GM18870 (cell line): Measurements from ENCODE around the gene GMDS.

Experiments
- ATAC-seq: cut with Tn5 transposase; IDR thresholded peaks from one replicate; pipeline ENCODE4 v1.9.1; 2021; ENCODE audit warnings: moderate library complexity; ENCODE audit not compliant: unreplicated experiment

The GMDS gene

DNA sequence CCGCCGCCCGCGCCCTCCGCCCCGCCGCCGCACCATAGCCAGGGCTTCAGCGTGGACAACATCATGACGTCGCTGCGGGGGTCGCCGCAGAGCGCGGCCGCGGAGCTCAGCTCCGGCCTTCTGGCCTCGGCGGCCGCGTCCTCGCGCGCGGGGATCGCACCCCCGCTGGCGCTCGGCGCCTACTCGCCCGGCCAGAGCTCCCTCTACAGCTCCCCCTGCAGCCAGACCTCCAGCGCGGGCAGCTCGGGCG, 634.2 kb downstream of the GMDS start:
- no peak for ATAC-seq

DNA sequence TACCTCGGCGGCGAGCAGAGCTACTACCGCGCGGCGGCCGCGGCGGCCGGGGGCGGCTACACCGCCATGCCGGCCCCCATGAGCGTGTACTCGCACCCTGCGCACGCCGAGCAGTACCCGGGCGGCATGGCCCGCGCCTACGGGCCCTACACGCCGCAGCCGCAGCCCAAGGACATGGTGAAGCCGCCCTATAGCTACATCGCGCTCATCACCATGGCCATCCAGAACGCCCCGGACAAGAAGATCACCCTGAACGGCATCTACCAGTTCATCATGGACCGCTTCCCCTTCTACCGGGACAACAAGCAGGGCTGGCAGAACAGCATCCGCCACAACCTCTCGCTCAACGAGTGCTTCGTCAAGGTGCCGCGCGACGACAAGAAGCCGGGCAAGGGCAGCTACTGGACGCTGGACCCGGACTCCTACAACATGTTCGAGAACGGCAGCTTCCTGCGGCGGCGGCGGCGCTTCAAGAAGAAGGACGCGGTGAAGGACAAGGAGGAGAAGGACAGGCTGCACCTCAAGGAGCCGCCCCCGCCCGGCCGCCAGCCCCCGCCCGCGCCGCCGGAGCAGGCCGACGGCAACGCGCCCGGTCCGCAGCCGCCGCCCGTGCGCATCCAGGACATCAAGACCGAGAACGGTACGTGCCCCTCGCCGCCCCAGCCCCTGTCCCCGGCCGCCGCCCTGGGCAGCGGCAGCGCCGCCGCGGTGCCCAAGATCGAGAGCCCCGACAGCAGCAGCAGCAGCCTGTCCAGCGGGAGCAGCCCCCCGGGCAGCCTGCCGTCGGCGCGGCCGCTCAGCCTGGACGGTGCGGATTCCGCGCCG, 634.7 kb downstream of the GMDS start:
- ATAC-seq, result no peak

DNA sequence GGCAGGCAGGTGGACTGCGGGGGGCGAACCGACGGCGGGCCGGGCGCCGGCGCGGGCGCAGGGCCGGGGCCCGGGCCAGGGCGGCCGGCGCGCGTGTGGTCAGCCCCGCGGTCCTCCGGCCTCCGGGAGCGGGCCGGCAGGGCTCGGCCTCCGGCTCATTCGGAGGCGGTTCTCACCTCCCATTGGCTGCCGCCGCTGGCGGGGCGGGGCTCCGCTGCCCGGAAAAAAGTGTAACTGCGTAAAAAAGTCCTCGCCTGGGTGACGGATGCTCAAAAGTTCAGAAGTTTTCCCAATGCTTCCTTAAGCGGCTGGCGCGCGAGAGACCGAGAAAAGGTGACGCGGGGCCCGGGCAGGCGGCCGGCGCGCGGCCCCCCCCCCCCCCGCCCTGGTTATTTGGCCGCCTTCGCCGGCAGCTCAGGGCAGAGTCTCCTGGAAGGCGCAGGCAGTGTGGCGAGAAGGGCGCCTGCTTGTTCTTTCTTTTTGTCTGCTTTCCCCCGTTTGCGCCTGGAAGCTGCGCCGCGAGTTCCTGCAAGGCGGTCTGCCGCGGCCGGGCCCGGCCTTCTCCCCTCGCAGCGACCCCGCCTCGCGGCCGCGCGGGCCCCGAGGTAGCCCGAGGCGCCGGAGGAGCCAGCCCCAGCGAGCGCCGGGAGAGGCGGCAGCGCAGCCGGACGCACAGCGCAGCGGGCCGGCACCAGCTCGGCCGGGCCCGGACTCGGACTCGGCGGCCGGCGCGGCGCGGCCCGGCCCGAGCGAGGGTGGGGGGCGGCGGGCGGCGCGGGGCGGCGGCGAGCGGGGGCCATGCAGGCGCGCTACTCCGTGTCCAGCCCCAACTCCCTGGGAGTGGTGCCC, 635.5 kb downstream of the GMDS start, which contains the start of gene FOXC1:
Gene FOXC1 (plus strand): TSS at position 268 of the 849 bp plus-strand sequence. CDS start 531 bp downstream, at position 799.
- ATAC-seq, result no peak

DNA sequence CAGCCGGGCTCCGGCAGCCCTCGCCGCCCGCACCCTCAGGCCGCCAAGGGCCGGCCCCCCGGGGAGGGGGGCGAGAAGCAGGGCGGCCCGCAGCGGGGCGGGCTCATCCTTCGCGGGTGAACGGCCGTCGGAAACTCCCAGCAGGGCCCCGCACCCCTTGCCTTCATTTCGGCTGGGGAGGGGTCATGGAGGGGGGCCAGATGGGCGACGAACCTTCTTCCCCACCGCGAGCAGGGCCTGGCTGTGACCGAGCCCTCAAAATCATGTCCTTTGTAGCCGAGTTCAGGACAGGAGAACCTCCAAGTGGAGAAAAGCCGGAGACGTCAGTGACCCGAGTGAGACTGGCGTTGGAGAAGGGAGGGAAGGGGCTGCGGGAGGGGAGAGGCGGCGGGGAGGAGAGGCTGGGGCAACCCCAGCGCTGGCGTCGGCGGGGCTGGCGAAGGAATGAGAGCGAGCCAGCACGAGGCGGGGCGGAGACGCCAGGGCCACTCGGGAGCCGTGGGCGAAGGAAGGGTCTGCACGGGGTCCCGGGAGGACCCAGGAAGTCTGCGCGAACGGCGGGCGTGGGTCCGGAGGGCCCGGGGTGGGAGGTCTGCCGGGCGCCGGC, 636.3 kb downstream of the GMDS start:
- ATAC-seq, result no peak

DNA sequence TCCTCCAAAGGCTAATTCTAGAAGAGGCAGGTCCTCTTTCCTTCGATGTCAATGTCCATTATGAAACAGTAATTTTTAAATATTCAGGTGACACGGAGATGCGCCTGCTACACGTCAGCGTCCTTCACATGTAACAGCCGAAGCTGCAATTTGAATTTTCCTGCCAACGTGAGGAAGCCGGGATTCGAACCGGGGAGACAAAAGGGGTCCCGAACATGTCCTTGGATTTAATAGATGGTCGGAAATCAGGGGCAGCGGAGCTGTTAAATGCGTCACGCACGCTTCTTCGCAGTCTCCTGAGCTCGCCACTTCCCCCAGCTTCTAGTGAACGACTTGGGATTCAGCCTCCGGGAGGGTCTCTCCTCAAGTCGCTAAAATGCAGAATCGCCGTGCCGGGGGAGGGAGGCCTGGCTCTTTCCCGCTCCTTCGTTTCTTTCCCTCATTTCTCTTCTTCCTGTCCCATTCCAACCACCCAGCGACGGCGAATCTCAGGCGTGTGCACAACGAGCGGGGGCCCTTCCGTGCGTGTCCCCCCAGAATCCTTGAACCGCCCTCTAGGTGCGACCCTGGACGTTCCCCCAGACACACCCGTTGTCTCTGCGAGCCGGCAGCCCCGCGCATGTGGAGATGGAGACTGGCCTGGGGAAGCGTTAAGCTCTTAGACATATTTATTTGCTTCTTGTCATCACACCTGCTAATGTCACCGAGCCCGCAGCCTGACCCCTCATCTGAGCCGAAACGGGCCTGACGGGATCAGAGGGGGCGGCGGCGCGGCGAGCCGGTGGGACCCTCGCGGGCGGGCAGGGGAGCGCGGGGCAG, 637.0 kb downstream of the GMDS start:
- ATAC-seq, result no peak

DNA sequence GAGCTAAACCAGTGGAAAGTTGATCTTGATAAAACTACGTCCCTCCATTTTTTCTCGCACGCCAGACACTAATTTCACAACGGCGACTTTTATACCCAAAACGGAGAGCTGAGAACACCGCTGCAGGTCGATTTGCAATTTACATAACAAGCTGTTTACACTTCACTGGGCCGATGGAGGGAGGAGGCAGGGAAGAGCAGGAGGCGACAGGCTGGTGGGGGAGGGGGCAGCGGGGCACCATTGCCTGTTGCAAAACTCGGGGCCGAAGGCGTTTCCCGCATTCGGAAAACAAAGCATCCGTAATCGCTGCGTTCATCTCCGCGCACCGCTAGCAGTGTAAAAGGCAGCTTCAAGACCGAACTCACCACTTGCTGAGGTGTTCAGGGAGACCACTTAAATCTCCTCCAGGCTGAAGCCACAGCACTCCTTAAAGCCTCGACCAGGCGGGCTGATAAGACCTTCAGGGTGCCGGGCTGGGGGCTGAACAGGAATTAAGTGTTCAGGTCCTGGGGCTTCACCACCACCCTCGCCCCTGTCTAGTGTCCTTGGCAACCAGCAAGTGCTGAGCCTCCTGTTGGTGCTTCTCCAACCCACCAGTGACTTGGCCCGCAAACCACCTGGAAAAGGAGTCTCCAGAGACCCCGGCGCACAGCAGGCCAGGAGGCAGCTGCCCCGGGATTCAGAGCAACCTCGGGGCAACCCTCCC, 637.7 kb downstream of the GMDS start:
- ATAC-seq, result no peak

DNA sequence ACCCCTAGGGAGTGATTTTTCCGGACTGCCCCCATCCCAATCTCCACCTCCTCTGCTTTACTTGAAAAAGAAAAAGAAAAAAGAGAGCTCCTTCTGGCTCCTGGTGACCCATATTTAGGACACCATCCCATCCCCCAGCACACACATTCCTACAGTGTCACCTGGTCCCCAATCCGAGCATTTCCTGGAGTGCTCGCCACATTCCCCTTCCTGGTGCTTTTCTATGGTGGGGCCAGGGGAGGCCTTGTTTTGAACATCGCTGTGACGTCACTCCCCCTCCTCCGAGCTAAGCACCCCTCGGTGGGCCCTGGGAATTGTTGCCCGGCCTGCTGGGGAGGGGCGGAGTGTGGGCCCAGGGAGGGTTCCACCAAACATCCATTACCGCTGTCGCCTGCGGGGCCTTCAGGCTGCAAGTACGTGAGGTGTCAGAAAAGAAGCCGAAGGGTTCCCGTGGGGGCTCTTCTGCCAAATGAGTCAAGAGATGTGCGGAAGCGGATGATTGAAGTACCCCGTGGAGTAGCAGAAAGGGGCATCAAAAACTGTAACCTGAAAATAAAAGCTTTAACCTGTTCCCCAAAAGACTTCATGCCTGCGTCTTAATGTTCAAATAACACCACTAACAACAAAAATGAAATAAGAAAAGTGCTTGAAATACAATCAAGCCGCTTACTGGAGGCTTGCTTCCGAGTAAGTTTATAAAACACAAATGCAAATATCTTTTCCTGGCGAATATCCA, 638.5 kb downstream of the GMDS start:
- no peak for ATAC-seq

DNA sequence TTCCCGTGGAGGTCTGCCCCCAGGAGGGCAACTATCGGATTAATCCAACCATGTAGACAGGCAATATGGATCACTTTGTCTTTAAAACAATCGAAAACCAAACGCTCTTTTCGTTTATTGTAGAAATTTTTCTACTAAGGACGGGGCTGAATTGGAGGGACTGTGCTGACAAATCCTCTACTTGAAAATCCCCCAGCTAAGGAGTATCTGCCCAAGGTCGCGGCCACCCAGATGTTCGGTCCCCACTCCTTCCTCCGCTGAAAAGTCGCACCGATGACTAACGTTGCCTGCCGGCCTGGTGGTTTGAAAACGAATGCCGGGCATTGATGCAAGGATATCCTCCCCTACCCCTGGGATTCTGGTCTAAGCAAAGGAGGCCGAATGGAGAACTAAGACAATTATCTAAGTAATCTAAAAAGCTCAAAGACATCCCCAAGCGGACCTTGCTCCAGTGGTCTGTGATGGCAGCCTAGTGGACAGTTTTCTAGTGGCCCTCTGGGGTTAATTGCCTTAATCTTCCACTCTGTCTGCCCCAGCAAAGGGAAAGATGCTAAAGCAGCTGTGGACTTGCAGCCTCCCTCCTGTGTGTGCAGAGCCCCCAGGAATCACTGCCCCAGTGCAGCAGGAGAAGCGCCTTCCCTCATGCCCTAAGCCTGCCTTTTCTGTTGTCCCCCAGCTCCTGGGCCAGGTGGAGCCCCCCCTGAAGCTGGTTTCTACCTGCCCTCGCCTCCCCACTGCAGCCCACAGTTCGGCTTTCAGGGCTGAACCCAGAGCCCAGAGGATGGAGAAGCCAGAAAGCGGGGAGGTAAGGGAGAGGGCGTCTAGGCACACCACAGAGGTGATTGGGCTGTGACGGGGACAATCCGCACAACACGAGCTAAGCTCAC, 639.3 kb downstream of the GMDS start:
- ATAC-seq, result no peak

DNA sequence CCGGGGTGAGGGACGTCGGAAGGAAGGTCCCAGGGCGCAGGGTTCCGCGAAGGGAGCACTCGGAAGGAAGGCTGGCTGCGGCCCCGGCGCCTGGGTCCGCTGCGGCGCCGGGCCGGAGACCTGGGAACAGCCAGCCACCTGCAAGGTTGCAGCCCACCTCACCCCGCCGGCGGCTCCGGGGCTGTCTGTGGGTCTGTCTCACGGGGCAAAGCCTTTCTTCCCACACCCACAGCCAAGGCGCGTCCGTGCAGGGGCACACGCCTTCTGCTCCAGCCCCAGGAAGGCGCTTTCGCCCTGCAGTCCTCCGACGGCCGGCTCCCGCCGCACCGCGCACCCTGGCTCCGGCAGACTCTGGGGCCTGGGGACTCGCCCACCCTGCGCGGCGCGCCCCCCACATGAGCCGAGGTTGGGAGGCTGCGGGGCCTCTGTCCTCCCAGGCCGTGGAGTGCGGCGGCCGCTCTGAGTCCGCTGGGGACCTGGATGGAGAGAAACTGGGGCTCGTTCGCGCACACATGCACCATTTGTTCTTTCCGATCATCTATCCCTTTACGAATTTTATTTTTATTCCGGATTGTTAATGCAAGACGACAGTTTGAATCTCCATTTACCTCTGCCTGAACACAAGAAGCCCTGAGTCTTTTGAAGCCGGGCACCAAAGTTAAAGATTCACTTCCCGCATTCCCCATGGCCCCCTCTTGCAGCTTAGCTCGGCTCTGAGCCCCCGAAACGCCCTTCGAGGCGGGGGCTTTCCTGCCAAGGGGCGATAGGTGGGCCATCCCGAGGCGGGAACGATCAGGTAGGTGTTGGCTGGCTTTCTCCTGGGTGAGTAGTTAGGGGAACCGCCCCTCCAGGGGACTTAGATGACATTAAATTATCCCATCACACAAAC, 640.2 kb downstream of the GMDS start:
- no peak for ATAC-seq

DNA sequence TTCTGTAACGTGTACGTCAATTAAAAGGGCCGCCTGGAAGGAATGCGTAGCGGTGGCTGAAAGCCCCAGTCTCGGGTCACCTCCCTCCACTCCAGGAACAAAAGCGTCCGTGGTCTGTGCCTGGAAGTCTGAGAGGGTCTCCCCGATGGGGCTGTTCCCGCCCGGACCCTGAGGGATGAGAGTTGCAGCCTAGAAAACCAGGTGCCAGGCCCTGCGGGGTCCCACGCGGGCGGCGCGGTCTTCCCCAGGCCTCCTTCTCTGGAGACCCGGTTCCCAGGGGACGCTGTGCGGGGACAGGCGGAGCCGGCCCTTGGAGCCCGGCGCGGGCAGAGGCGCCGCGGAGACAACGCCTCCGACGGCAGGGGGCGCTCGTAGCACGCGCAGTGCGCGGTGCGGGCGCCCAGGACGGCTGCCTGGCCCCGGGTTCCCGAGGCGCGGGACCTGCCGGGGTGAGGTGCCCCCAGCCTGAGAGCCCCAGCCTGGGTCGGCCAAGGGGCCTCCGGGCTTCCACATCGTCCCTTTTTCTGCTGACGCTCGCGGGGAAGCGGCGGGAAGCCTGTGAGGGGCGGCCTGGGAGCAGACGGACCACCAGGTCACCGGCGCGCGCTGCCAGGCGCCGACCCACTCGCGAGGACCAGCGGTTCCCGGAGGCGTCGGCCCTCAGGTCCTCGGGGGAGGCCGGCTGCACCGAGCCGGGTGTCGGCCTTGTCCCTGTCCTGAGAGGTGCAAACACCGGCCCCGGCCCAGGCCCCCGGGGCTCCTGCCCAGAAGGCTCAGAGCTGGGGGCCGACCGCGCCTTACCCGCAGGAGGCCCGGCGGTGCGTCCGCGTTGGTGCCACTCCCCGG, 641.0 kb downstream of the GMDS start:
- no peak for ATAC-seq

DNA sequence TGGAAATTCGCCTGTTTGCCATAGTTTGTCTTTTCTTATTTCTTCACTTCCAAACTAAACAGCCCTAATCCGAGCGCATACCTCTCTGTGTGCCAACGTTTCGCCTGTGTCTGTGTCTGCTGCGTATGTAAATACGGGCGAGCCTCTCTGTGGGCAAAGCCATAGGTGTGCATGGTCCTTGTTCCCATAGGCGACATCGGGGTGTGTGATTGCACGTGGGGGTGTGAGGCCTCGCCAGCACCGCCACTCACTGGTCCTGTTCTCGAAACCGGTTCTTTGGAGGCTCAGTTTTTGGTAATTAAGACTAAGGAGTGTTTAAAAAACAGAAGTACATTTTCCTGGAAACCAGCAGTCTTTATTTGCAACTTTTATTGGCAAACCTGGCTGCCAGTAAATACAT, 641.7 kb downstream of the GMDS start:
- ATAC-seq, result no peak

DNA sequence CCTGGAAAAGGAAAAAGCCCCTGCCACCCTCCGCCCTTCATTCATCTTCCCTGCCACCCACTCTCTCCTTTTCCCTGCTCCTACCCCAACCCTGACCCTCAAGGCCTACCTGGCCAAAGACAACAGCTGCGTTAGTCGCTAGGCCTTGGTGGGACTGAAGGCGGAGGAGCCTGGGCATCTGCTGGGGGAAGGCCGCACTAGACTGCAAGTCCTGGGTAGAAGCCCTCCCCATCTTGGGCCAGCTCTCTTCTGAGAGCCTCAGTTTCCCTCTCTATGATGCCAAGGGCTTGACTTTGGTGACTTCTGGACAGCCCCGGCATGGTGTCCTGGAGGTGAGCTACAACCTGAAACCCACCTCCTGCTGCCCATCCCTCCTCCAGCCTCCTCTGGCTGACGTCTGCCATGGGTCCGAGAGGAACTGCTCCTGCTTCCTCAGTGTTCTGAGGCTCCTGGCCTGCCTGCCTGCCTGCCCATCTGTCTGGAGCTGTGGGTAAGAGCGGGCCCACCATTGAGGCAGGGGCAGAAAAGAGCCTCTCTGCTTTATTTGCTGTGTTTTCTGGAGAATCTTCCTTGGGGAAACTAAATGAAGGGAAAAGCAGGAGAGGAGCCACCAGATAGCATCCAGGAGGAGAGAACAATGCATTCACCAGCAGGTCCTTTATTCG, 643.2 kb downstream of the GMDS start:
- ATAC-seq, result no peak

DNA sequence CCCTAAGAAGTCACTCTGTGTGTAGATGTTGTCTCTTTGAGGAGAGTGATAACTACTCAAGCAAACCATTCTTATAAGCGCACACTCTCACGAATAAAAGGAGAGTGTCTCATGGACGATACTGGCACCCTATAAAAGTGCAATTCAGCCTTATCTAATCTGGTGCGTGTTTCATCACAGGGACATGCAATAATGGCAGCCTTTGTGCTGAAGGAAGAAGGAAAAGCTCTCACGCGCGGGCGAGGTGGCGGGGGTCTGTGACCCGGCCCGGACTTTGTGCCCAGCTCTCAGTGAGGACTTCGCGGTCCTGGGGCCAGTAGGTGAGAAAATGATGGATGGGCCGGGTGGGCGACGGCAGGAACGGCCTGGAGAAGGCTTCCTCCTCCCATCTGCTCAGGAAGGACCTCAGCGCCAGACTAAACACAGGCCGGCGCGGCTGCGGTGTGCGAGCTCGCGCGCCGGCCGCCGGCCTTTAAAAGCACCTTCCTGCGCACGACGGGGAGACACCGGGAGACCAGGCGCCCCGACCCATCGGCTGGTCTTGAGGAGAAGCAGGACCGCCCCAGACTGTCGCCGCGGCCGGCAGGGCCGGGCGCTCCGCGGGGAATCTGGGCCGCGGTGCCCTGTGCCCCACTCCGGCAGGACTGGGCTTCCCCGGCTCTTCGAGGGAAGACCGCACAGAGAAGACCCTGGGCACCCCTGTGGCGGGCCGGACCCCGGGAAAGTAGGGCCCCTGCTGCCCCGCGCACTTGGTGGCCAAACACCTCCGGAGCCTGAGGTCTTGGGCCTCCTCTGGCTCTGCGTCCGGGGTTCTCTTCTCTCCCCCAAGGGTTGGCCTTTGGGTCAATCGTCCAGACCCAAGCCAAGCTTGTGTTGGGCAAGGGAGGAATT, 644.0 kb downstream of the GMDS start:
- ATAC-seq, result no peak

DNA sequence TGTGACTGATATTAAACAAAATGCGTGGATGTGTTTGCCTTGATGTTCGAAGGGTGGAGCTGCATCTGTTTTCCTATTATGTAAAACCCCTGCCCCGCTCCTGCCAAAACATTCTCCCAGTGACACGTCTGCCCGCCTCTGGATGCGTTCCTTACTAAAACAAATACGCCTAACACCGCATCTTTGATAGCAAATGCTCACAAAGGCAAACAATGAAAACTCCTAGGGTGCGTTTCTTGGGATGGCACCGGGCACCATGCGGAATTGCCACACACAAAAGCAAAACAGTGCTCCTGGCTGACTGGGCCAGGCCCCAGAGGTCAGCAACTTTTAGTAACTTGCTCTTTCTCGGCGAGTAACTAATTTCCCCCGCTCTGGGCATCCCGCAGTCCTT, 644.6 kb downstream of the GMDS start:
- ATAC-seq, result no peak

DNA sequence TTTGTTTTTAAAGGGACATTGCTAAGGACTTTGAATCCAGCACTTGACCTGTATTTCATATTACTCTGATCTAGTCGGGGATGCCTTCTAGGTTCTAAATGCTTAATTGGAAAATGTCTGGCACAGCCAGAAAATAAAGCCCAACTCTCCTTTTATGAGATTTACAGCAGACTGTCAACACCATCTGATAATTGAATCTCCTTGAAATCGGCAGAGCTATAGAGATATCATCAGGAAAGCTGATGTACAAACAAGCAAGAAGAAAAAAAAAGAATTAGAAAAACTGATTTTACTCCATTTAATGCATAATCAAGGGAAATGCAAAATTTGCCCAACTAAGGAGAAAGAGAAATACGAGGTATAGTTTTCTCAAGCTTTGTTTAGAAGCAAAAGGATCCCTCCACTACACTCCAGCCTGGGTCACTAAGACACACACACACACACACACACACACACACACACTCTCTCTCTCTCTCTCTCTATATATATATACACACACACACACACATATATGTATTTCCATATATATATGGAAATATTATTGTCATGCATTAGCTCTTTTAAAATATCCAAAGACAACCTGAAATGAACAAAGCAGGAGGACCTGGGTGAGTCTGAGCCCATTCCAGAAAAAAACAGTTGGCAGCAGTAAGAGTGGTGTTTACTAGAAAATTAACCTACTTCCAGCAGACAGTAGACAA, 645.2 kb downstream of the GMDS start:
- no peak for ATAC-seq
